Measurements from ENCODE around the gene TMEM248.

TMEM248 gene

GRCh38 chr7:66948480-66949109, 27.6 kb downstream of the TMEM248 start:
- no peak overlapping the region for H3K4me3 ChIP-seq (ENCODE audit: low read depth in 1 of 2, low read length in 1 of 2)
- TF ChIP-seq CTCF (IDR thresholded peaks at IDR 0.05): no peak
- H3K36me3 ChIP-seq: peaks cover 99% of the 10 kb centered on the region

GRCh38 chr7:66950311-66950710, 29.3 kb downstream of the TMEM248 start:
- Histone ChIP-seq H3K4me1 (ENCODE audit: control insufficient read depth in 1 of 2, insufficient read depth in 1 of 2, low read depth in 1 of 2, low read length in 1 of 2) (no peaks in the 10 kb centered on the region), H3K36me3 (peaks cover 97% of the 10 kb centered on the region), H3K27ac (no peak overlapping the region), H3K4me3 (ENCODE audit: low read depth in 1 of 2, low read length in 1 of 2) (no peak overlapping the region), H3K9me3 (no peaks in the 10 kb centered on the region), H3K27me3 (no peaks in the 10 kb centered on the region)
- no peak for TF ChIP-seq CTCF (IDR thresholded peaks at IDR 0.05)

More at GRCh38 chr7:66948480-66949109, 27.6 kb downstream of the TMEM248 start:
- no peaks in the 10 kb centered on the region for H3K27me3 ChIP-seq
- no peaks in the 10 kb centered on the region for H3K9me3 ChIP-seq
- no peak overlapping the region for H3K27ac ChIP-seq
- H3K4me1 ChIP-seq (ENCODE audit: control insufficient read depth in 1 of 2, insufficient read depth in 1 of 2, low read depth in 1 of 2, low read length in 1 of 2): no peaks in the 10 kb centered on the region

- Histone ChIP-seq H3K27me3 (no peaks in the 10 kb centered on the region), H3K4me1 (ENCODE audit: control insufficient read depth in 1 of 2, insufficient read depth in 1 of 2, low read depth in 1 of 2, low read length in 1 of 2) (no peaks in the 10 kb centered on the region), H3K36me3 (peaks cover 97% of the 10 kb centered on the region), H3K27ac (no peak overlapping the region), H3K9me3 (no peaks in the 10 kb centered on the region), H3K4me3 (ENCODE audit: low read depth in 1 of 2, low read length in 1 of 2) (no peak overlapping the region)
- no peak for TF ChIP-seq CTCF (IDR thresholded peaks at IDR 0.05)
These were observed 29.7 kb downstream of the TMEM248 start for GRCh38 chr7:66950763-66951162.

GRCh38 chr7:66952343-66953043, 31.5 kb downstream of the TMEM248 start:
- Histone ChIP-seq H3K36me3 (peaks cover 97% of the 10 kb centered on the region), H3K27me3 (no peaks in the 10 kb centered on the region), H3K4me1 (ENCODE audit: control insufficient read depth in 1 of 2, insufficient read depth in 1 of 2, low read depth in 1 of 2, low read length in 1 of 2) (no peaks in the 10 kb centered on the region), H3K27ac (no peak overlapping the region), H3K4me3 (ENCODE audit: low read depth in 1 of 2, low read length in 1 of 2) (no peak overlapping the region), H3K9me3 (no peaks in the 10 kb centered on the region)
- TF ChIP-seq CTCF (IDR thresholded peaks at IDR 0.05): no peak

- peaks cover 97% of the 10 kb centered on the region for H3K36me3 ChIP-seq
- TF ChIP-seq CTCF (IDR thresholded peaks at IDR 0.05): no peak
- H3K27ac ChIP-seq: no peak overlapping the region
These were observed 32.0 kb downstream of the TMEM248 start for GRCh38 chr7:66953044-66953427.

More at GRCh38 chr7:66953044-66953427, 32.0 kb downstream of the TMEM248 start:
- no peaks in the 10 kb centered on the region for H3K27me3 ChIP-seq
- no peak overlapping the region for H3K4me3 ChIP-seq (ENCODE audit: low read depth in 1 of 2, low read length in 1 of 2)
- no peaks in the 10 kb centered on the region for H3K4me1 ChIP-seq (ENCODE audit: control insufficient read depth in 1 of 2, insufficient read depth in 1 of 2, low read depth in 1 of 2, low read length in 1 of 2)
- no peaks in the 10 kb centered on the region for H3K9me3 ChIP-seq

Data from neutrophil (primary cell).